Measurements from ENCODE around the gene BOD1L1.

GRCh38 chr4:13536607-13537006 lies 90.9 kb downstream of the BOD1L1 start:
- TF ChIP-seq MAX (IDR thresholded peaks at IDR 0.05) (no peak), NFIC (IDR thresholded peaks at IDR 0.05) (no peak), REST (IDR thresholded peaks at IDR 0.05; ENCODE audit: low read depth) (no peak), YY1 (IDR thresholded peaks at IDR 0.05; ENCODE audit: low read depth) (no peak), TAF1 (IDR thresholded peaks at IDR 0.05; ENCODE audit: low read depth) (no peak), CREB1 (IDR thresholded peaks at IDR 0.05; ENCODE audit: low read depth) (no peak), EP300 (IDR thresholded peaks at IDR 0.05; ENCODE audit: borderline replicate concordance) (no peak), USF1 (IDR thresholded peaks at IDR 0.05) (no peak), RAD21 (IDR thresholded peaks at IDR 0.05; ENCODE audit: low read depth) (no peak)
